ENCODE results near the gene ELSPBP1.

ELSPBP1 gene

GRCh38 chr19:48023011-48023410 is 28.6 kb downstream of the ELSPBP1 start:
- no peak for TF ChIP-seq CTCF (IDR thresholded peaks at IDR 0.05; ENCODE audit: control insufficient read depth, extremely low read depth, insufficient read depth)
- DNase-seq (ENCODE audit: low read depth): no peak
- H3K4me3 ChIP-seq (ENCODE audit: low read depth, low read length): no peak overlapping the region

GRCh38 chr19:48023518-48023917 is 29.1 kb downstream of the ELSPBP1 start:
- DNase-seq (ENCODE audit: low read depth): no peak
- no peak for TF ChIP-seq CTCF (IDR thresholded peaks at IDR 0.05; ENCODE audit: control insufficient read depth, extremely low read depth, insufficient read depth)
- no peak overlapping the region for H3K4me3 ChIP-seq (ENCODE audit: low read depth, low read length)

- DNase-seq (ENCODE audit: low read depth): no peak
- no peak for TF ChIP-seq CTCF (IDR thresholded peaks at IDR 0.05; ENCODE audit: control insufficient read depth, extremely low read depth, insufficient read depth)
- no peak overlapping the region for H3K4me3 ChIP-seq (ENCODE audit: low read depth, low read length)
Observed at GRCh38 chr19:48025480-48025879, 31.0 kb downstream of the ELSPBP1 start.

GRCh38 chr19:48029431-48029830 is 35.0 kb downstream of the ELSPBP1 start:
- DNase-seq (ENCODE audit: low read depth): no peak
- H3K4me3 ChIP-seq (ENCODE audit: low read depth, low read length): no peak overlapping the region
- TF ChIP-seq CTCF (IDR thresholded peaks at IDR 0.05; ENCODE audit: control insufficient read depth, extremely low read depth, insufficient read depth): no peak

GRCh38 chr19:48030073-48030472 is 35.6 kb downstream of the ELSPBP1 start:
- H3K4me3 ChIP-seq (ENCODE audit: low read depth, low read length): no peak overlapping the region
- DNase-seq (ENCODE audit: low read depth): no peak
- TF ChIP-seq CTCF (IDR thresholded peaks at IDR 0.05; ENCODE audit: control insufficient read depth, extremely low read depth, insufficient read depth): no peak

- H3K4me3 ChIP-seq (ENCODE audit: low read depth, low read length): no peak overlapping the region
- no peak for DNase-seq (ENCODE audit: low read depth)
- no peak for TF ChIP-seq CTCF (IDR thresholded peaks at IDR 0.05; ENCODE audit: control insufficient read depth, extremely low read depth, insufficient read depth)
Observed at GRCh38 chr19:48033604-48034003, 39.2 kb downstream of the ELSPBP1 start.

- no peak for DNase-seq (ENCODE audit: low read depth)
- TF ChIP-seq CTCF (IDR thresholded peaks at IDR 0.05; ENCODE audit: control insufficient read depth, extremely low read depth, insufficient read depth): no peak
- no peak overlapping the region for H3K4me3 ChIP-seq (ENCODE audit: low read depth, low read length)
Observed at GRCh38 chr19:48036765-48037164, 42.3 kb downstream of the ELSPBP1 start.

Measured in LNCaP clone FGC (cell line).